T-helper 2 cell treated with Interferon-gamma antibody and Interleukin-4, amounts not matched to agents 100 ng/mL and 5 ng/mL, for 36 hours (primary cell): Measurements from ENCODE around the gene SPIRE2. TPM values are rescaled to one million over a fixed set of nuclear protein-coding genes. Genes with fewer than 3 reads are reported as not detected.

ENCODE experiments used
- intact Hi-C: fragments of 100-400 bp; cut with micrococcal nuclease; formaldehyde crosslinking; loops from one replicate; pipeline ENCODE4 v1.15.1; 2023
- total RNA-seq: library from RNA; stranded (reverse); gene quantifications from 2 replicates; pipeline ENCODE4 v1.2.3, GENCODE V29; 2022

SPIRE2 gene
- total RNA-seq, 1 donor from 2014 or later = 1.2 TPM

DNA sequence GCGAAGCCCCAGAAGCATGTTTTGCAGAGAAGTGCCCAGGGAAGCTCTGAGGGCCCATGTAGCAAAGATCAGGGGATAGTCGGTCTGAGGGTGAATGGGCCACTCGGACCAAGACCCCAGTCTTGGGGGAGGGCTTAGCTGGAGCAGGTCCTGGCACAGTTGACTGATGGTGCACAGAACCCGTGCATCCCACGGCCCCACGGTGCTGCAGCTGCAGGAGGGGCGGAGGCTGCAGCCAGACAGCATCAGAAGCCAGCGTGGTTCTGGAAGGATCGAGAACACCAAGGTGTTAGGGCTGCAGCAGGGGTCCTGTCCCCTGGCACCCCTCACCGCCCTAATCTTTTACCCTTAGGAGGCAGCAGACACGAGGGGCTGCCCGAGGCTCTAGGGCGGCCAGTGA is 83.9 kb downstream of the SPIRE2 start:
- intact Hi-C loops = no loop called here

DNA sequence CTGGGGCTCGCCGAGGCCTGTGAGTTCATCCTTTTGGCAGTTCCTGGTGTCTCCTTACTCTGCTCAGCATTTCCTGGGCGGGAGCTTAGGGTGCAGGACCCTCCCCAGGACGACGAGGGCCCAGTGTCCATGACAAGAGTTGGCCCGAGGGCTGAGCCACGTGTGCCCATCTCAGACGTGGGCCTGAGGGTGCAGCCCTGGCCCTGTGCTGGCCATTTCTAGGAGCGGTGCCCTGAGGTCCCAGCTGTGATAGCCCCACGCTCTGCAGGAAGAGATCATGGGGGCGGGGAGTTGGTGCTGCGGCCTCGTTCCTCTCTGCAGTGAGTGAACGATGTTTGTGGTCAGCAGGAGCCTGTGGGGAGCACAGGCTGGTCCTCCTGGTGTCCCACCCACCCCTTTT is 84.4 kb downstream of the SPIRE2 start:
- intact Hi-C loops = no loop called here

DNA sequence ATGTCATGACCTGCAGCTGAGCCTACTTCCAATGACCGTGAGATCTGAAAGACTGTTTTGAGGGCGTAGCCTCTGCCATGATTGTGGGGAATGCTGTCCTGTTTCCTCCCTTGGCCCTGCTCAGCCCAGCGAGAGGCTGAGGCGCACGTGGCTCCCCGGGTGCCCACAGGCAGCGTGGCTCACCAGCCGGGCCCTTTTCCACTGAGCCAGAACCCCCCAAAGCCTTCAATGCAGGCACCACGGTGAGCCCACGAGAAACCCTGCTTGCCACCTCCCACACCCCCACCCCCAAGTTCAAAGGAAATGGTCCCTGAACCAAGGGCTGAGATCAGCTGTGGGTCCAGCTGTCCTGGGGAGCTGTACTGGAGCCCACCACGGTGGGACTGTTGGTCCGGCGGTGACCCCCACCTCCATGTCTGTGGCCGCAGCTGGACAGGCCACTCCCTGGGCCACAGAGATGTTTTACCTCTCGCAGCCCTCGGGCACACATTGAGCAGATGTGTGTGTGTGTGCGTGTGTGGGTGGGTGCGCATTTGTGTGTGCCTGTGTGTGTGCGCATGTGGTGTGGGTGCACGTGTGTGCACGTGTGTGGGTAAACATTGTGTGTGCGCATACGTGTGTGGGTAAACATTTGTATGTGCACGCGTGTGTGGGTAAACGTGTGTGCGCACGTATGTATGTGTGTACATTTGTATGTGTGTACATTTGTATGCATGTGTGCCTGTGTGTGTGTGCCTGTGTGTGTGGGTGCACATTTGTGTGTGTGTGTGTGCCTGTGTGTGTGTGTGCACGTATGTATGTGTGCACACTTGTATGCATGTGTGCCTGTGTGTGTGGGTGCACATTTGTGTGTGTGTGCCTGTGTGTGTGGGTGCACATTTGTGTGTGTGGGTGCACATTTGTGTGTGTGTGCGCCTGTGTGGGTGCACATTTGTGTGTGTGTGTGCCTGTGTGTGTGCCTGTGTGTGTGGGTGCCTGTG is 85.4 kb downstream of the SPIRE2 start:
- intact Hi-C loops = no loop called here

DNA sequence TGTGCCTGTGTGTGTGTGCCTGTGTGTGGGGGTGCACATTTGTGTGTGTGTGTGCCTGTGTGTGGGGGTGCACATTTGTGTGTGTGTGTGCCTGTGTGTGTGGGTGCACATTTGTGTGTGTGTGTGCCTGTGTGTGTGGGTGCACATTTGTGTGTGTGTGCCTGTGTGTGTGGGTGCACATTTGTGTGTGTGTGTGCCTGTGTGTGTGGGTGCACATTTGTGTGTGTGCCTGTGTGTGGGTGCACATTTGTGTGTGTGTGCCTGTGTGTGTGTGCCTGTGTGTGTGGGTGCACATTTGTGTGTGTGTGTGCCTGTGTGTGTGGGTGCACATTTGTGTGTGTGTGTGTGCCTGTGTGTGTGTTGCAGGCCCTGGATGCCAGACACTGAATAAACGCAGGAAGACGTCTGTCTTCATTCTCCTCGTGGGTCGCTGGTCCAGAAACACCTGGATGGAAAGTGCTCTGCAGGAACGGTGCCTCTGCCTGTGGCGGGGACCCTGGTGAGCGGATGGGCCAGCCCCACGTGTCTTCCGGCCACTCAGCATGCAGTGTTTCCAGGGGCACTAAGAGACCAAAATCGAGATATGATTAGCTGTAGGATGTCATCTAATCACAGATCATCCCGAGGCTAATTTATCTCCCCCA is 86.5 kb downstream of the SPIRE2 start:
- intact Hi-C loops = loop anchor here (5.0 kb wide), 1 partner anchor 192 kb away; the partner anchor contains the start of genes VPS9D1 and ZNF276

DNA sequence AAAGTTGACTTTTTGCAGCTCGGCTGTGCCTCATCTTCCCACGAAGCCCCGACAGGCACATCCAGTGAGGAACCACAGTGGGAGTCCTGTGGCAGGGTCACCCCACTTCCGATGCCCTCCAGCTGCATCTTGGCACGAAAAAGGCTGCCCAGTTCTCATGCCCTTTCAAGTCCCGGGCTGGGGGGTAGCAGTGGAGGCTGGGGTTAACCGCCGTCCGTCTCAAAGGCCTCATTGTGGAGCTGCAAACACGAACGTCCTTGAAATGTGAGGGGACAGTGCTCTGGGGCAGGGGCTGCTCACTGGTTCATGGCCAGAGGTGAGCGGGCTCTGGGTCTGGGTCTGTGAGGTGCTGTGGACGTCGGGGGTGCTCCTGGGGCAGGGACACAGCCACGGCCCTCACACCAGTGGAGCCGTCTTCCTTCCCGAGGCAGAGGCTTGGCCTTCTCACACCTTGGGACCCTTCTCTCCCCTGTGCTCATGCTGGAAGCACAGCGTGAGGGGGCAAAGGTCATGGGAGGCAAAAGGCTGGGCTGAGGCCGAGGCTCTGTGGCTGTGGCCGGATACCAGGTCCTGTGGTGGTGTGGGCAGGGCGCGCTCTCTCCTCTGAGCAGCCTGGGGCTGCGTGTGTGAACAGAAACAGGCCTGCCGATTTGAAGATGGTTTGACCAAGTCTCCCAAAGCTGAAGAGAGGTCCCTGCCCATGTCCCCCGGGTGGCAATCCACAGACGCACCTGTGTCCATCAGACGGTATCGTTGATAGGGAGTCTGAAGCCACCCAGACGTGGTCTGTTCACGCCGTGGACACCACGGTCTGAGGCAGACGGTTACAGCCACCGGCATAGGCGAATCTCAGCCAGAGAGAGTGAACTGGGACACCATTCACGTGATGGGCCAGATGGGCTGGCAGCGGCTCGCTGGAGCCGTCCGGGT is 87.3 kb downstream of the SPIRE2 start:
- intact Hi-C loops = loop anchor here (5.0 kb wide), 1 partner anchor 193 kb away; the partner anchor contains the start of genes VPS9D1 and ZNF276

DNA sequence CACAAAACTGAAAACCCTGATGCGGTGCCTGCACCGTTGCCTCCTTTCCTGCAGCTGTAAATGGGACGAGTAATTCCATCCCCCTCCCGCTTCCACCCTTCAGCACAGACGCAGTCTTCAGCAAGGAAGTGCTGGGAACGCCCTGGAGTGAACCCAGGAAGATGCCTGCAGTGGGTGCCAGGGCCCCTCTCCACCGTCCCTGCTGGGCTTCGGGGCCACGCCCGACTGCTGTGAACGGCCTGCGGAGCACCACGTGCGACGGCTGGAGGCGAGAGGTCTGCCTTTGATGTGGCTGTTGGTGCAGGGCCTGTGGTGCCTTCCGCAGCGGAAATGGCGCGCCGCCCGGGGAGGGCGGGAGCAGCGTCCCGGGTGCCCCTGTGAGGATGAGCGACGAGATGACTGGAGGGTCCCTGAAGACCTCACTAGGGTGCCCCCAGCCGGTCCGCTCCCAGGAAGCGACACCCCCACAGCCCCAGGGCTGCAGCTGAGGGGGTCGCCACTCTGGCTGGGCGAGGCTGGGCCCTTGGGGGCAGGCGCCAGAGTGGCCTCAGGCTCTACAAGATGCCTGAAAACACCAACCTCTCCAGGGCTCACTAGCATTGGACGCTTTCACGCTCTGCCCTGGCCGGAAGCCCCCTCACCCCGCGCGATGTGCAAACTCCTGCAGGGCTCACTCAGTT is 89.6 kb downstream of the SPIRE2 start:
- intact Hi-C loops = loop anchor here (5.0 kb wide), 1 partner anchor 196 kb away; the partner anchor contains the start of genes VPS9D1 and ZNF276

DNA sequence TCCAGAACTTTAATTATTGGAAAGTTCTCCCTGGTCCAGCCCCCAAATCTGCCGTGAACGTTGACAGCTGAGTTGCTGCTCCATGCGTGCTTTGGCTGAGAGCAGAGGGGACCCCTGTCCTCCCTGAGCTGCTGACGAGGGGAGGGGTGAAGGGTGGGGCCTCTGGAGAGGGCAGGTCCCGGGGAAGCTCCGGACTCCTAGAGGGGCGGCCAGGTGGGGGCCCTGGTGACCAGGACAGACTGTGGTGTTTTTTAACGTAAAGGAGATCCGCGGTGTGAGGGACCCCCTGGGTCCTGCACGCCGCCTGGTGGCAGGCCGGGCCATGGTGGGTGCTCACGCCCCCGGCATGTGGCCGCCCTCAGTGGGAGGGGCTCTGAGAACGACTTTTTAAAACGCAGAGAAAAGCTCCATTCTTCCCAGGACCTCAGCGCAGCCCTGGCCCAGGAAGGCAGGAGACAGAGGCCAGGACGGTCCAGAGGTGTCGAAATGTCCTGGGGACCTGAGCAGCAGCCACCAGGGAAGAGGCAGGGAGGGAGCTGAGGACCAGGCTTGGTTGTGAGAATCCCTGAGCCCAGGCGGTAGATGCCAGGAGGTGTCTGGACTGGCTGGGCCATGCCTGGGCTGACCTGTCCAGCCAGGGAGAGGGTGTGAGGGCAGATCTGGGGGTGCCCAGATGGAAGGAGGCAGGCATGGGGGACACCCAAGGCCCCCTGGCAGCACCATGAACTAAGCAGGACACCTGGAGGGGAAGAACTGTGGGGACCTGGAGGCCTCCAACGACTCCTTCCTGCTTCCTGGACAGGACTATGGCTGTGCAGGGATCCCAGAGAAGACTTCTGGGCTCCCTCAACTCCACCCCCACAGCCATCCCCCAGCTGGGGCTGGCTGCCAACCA is 90.4 kb downstream of the SPIRE2 start, which contains the start of gene MC1R:
TSS of gene MC1R (plus strand) at position 410 of the 895 bp plus-strand sequence. CDS start at position 807, 397 bp downstream.
- intact Hi-C loops = loop anchor here (5.0 kb wide), 1 partner anchor 196 kb away; the partner anchor contains the start of genes VPS9D1 and ZNF276

DNA sequence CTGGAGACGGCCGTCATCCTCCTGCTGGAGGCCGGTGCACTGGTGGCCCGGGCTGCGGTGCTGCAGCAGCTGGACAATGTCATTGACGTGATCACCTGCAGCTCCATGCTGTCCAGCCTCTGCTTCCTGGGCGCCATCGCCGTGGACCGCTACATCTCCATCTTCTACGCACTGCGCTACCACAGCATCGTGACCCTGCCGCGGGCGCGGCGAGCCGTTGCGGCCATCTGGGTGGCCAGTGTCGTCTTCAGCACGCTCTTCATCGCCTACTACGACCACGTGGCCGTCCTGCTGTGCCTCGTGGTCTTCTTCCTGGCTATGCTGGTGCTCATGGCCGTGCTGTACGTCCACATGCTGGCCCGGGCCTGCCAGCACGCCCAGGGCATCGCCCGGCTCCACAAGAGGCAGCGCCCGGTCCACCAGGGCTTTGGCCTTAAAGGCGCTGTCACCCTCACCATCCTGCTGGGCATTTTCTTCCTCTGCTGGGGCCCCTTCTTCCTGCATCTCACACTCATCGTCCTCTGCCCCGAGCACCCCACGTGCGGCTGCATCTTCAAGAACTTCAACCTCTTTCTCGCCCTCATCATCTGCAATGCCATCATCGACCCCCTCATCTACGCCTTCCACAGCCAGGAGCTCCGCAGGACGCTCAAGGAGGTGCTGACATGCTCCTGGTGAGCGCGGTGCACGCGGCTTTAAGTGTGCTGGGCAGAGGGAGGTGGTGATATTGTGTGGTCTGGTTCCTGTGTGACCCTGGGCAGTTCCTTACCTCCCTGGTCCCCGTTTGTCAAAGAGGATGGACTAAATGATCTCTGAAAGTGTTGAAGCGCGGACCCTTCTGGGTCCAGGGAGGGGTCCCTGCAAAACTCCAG is 91.5 kb downstream of the SPIRE2 start:
- intact Hi-C loops = loop anchor here (5.0 kb wide), 1 partner anchor 197 kb away; the partner anchor contains the start of genes VPS9D1 and ZNF276

DNA sequence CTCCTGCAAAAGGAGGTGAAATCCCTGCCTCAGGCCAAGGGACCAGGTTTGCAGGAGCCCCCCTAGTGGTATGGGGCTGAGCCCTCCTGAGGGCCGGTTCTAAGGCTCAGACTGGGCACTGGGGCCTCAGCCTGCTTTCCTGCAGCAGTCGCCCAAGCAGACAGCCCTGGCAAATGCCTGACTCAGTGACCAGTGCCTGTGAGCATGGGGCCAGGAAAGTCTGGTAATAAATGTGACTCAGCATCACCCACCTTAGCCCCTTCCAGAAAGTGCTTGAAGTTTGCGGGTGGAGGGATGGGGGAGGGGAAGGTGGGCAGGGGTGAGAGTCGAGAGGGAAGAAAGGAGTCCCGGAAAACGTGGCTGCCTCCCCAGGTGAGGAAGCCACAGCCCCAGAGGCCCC is 92.4 kb downstream of the SPIRE2 start:
- intact Hi-C loops = no loop called here

Other genes starting within 250 kb of the SPIRE2 start
- gene DPEP1, start 214.8 kb upstream of the SPIRE2 start, total RNA-seq = not detected in 2 replicates
- gene CHMP1A, start 170.8 kb upstream of the SPIRE2 start, total RNA-seq = 98.8 and 101 TPM in 2 replicates
- gene SPATA33, start 170.6 kb upstream of the SPIRE2 start, total RNA-seq = 16.6 and 19.5 TPM in 2 replicates
- gene CDK10, start 141.8 kb upstream of the SPIRE2 start, total RNA-seq = 91.5 and 96.3 TPM in 2 replicates
- 6.0 and 6.7 TPM in 2 replicates for gene SPATA2L, start 126.8 kb upstream of the SPIRE2 start, total RNA-seq
- gene VPS9D1, start 107.6 kb upstream of the SPIRE2 start, total RNA-seq = 11.9 and 13.0 TPM in 2 replicates
- 75.6 and 79.0 TPM in 2 replicates for gene ZNF276, start 106.9 kb upstream of the SPIRE2 start, total RNA-seq
- 156 and 173 TPM in 2 replicates for gene FANCA, start 11.8 kb upstream of the SPIRE2 start, total RNA-seq
- gene TCF25, start 45.1 kb downstream of the SPIRE2 start, total RNA-seq = 208 and 234 TPM in 2 replicates
- gene MC1R, start 90.4 kb downstream of the SPIRE2 start, total RNA-seq = 9.1 and 11.2 TPM in 2 replicates
- 3.9 and 5.1 TPM in 2 replicates for gene TUBB3, start 94.9 kb downstream of the SPIRE2 start, total RNA-seq
- gene DEF8, start 120.3 kb downstream of the SPIRE2 start, total RNA-seq = 22.9 and 24.7 TPM in 2 replicates
- gene DBNDD1, start 191.0 kb downstream of the SPIRE2 start, total RNA-seq = 0.09 and 0.14 TPM in 2 replicates
- gene PRDM7, start 248.9 kb downstream of the SPIRE2 start, total RNA-seq = not detected in 2 replicates